ENCODE measurements around the gene GNG8.

The GNG8 gene

DNA sequence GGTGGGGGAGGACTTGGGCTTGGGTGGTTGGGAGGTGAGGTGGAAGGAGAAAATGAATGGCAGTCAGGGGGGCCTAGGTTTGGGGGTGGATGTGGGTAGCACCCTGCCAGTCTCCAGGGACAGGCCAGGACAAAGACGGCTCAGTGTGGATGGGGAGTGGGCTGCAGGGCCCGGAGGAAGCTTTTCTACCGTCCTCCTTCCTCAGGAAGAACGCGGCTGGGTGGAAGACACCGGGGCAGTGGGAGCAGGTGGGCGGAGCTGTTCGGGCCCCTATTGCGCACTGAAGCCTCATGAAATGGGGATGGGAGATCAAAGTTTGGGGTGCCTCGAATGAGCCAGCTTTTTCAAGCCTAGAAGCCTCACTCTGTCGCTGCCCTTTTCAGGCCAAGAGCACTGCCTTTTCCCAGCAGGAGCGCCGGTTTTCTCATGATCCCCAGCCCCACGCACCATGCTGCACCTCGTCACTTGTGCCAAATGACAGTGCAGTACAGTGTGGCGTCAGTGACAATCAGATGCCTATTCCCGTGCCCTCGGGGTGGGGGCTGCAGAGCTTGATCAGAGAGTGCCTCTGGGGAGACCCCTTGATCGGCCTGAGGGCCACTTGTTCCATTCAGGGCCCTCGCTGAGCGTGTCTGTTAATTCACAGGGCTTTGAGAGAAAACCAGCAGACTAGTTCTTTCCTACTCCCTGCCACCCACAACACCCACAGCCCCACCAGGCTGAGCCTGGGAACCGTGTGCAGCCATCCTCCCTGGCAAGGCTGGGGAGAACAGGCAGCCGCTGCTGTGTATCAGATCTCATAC lies 33.4 kb downstream of the GNG8 start (continued):
- TF ChIP-seq MYNN (tag by site-specific recombination; IDR thresholded peaks at IDR 0.05; ENCODE audit: borderline replicate concordance) (no peak), ZSCAN16 (tag by site-specific recombination; IDR thresholded peaks at IDR 0.05) (no peak), ZNF610 (tag by site-specific recombination; IDR thresholded peaks at IDR 0.05; ENCODE audit: borderline replicate concordance) (no peak), ZNF585B (tag by site-specific recombination; IDR thresholded peaks at IDR 0.05) (no peak)

GRCh38 chr19:46601318-46602224 lies 34.4 kb downstream of the GNG8 start, which contains the start of gene CALM3:
Gene CALM3, plus strand, starts transcription at chr19:46601330. Its CDS starts 105 bp downstream, at chr19:46601435.
- CTCF ChIA-PET, result interaction anchor here (0.6 to 4.7 kb wide), 13 partner anchors 10 to 127 kb away, joined by 3 to 41 read pairs (median 5); partner anchors contain the start of gene DACT3
- Histone ChIP-seq H3K4me3 (ENCODE audit: low read depth, low read length) (peak within 1 kb of the TSS; percentile 94), H3K4me1 (ENCODE audit: control insufficient read depth, insufficient read depth, low read length) (peaks cover 8% of the 10 kb centered on the region), H3K9me3 (ENCODE audit: control insufficient read depth, insufficient read depth, low read depth, low read length) (no peaks in the 10 kb centered on the region), H3K27ac (ENCODE audit: extremely low read depth, low read depth, low read length) (peak within 1 kb of the TSS; percentile 99), H3K36me3 (ENCODE audit: control insufficient read depth in 2 of 2, insufficient read depth in 1 of 2, low read length in 2 of 2) (peaks cover 8 to 33% of the 10 kb centered on the region in 2 experiments)
- POLR2A ChIA-PET, result interaction anchor here (0.5 to 3.3 kb wide), 29 partner anchors 9 to 738 kb away, joined by 3 to 39 read pairs (median 5); partner anchors contain the start of genes DACT3, FKRP, SLC1A5 and SYMPK
- TF ChIP-seq SP2 (tag by site-specific recombination; IDR thresholded peaks at IDR 0.05) (0 out of 2 replicates have a peak, but pooled peaks have one; percentile 9), ZNF404 (tag by site-specific recombination; IDR thresholded peaks at IDR 0.05) (no peak), ZNF19 (tag by site-specific recombination; IDR thresholded peaks at IDR 0.05; ENCODE audit: low read depth) (no peak), ZNF398 (tag by site-specific recombination; IDR thresholded peaks at IDR 0.05) (peak; percentile 51), ZNF658 (tag by site-specific recombination; IDR thresholded peaks at IDR 0.05) (no peak), SETDB1 (IDR thresholded peaks at IDR 0.05; ENCODE audit: insufficient read length, low read length) (no peak), ZNF341 (tag by site-specific recombination; IDR thresholded peaks at IDR 0.05; ENCODE audit: low read depth) (peak; percentile 62; the same call in 1 of the 2 replicates), ZNF394 (tag by site-specific recombination; IDR thresholded peaks at IDR 0.05; ENCODE audit: borderline replicate concordance) (no peak), ZNF391 (tag by site-specific recombination; IDR thresholded peaks at IDR 0.05; ENCODE audit: borderline replicate concordance, low read depth) (no peak), ZNF561 (tag by site-specific recombination; IDR thresholded peaks at IDR 0.05; ENCODE audit: borderline replicate concordance) (no peak; the same call in 1 of the 2 replicates), ZNF514 (tag by site-specific recombination; IDR thresholded peaks at IDR 0.05) (no peak), ZFP37 (tag by site-specific recombination; IDR thresholded peaks at IDR 0.05) (no peak), ZSCAN4 (tag by site-specific recombination; IDR thresholded peaks at IDR 0.05) (no peak), ZNF114 (tag by site-specific recombination; IDR thresholded peaks at IDR 0.05) (no peak), PATZ1 (tag by site-specific recombination; IDR thresholded peaks at IDR 0.05) (peak; percentile 11; the same call in 1 of the 2 replicates), ZNF544 (tag by site-specific recombination; IDR thresholded peaks at IDR 0.05) (no peak), ZNF549 (tag by site-specific recombination; IDR thresholded peaks at IDR 0.05) (no peak), BCL11B (tag by site-specific recombination; IDR thresholded peaks at IDR 0.05; ENCODE audit: low read depth) (no peak), ZNF140 (tag by site-specific recombination; IDR thresholded peaks at IDR 0.05) (no peak), ZNF426 (tag by site-specific recombination; IDR thresholded peaks at IDR 0.05) (no peak), PRDM1 (tag by site-specific recombination; IDR thresholded peaks at IDR 0.05) (no peak), ZNF660 (tag by site-specific recombination; IDR thresholded peaks at IDR 0.05) (0 out of 2 replicates have a peak, but pooled peaks have one; percentile 2), YY1 (tag by site-specific recombination; IDR thresholded peaks at IDR 0.05) (no peak)
- TF ChIP-seq, protein P1, sequence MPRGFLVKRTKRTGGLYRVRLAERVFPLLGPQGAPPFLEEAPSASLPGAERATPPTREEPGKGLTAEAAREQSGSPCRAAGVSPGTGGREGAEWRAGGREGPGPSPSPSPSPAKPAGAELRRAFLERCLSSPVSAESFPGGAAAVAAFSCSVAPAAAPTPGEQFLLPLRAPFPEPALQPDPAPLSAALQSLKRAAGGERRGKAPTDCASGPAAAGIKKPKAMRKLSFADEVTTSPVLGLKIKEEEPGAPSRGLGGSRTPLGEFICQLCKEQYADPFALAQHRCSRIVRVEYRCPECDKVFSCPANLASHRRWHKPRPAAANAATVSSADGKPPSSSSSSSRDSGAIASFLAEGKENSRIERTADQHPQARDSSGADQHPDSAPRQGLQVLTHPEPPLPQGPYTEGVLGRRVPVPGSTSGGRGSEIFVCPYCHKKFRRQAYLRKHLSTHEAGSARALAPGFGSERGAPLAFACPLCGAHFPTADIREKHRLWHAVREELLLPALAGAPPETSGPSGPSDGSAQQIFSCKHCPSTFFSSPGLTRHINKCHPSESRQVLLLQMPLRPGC (tag by site-specific recombination; IDR thresholded peaks at IDR 0.05), result no peak

Measured in HEK293 (cell line).